CD4-positive, alpha-beta T cell treated with Interleukin-17A for 1 hour (primary cell): ENCODE data around the gene CAPN8.
A peak's percentile ranks its signal among the peaks of the same experiment; 100 is the strongest.

Experiments
- DNase-seq: peaks from one replicate; pipeline ENCODE4 v3.0.0-alpha.2; 2020

The CAPN8 gene

DNA sequence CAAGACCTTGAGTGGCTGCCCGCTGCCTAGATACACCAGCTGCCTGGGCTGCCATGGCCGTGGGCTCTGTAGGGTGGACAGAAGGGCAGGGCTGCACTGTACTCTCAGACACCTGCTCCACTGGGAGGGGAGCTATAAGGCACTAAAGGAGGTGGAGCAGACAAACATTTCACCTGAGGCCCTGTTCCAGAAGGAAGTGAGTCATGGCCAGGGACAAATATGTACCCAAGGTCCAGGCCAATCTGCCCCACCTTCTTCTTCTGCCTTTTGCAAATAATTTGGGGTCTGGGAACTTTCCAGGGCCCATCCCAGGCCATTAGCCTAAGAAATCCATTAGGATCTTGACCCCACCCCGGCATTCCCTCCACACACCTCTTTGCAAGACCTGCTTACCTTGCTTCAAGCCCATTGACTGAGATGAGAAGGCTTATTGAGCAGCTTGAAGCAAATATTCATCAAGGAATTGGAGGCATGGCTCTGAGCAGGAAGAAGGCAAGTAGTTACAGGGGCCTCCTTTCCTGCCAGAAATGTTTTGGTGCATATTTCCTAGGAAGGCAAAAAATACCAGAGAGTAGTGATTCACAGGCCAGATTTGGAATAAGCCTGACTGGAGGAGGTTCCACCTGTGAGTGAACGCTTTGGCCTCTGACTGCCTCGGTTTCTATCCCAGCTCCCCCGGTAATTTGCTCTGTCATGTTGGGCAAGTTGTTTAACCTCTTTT lies at the start of gene CAPN8:
Gene CAPN8, minus strand, starts transcription at position 110 of the 721 bp plus-strand sequence. Its CDS starts 55 bp downstream, at position 55.
- DNase-seq: no peak

DNA sequence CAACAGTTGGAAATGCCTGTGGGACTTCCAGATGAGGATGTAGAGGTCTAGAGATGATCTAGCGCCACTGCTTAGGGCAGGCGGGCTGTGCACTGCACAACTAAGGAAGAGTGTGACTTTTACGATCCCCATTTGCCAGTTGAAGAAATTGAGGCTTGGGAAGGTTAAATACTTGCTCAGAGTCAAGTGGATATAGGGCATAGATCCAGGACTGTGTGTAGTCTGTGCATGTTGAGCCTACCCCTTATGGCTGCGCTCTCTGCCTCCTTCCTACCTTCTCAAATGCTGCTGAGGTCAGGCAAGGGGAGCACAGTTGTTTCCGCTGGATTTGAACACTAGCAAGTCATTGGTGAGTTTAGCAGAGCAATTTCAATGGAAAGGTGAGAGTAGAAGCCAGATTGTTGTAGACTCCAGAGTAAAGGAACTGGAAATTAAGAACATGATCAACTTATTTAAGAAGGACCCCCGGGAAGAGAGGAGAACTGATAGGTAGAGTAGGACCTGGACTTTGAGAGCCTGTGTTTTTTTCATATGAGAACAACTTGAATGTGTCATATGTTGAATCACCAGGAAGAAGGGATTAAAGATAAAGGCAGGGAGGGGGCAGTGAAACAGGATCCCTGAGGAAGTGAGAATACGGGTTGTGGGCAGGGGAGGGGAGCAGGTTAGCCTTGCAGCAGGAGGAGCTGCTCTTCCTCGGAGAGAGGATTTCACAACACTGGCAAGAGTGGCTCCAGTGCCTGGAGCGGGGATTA lies 49.5 kb upstream of the CAPN8 start:
- DNase-seq: peak; percentile 14

DNA sequence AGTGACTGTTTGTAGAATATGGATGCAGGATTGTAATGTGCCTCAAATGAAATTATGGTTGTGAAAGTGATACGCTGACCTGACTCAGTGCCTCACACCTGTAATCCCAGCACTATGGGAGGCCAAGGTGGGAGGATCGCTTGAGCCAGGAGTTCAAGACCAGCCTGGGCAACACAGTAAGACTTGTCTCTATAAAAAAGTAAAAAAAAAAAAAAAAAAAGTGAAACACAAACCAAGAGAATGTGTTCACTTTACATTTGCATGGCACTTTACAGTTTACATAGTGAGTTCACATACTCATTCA lies 48.9 kb upstream of the CAPN8 start:
- DNase-seq: no peak

DNA sequence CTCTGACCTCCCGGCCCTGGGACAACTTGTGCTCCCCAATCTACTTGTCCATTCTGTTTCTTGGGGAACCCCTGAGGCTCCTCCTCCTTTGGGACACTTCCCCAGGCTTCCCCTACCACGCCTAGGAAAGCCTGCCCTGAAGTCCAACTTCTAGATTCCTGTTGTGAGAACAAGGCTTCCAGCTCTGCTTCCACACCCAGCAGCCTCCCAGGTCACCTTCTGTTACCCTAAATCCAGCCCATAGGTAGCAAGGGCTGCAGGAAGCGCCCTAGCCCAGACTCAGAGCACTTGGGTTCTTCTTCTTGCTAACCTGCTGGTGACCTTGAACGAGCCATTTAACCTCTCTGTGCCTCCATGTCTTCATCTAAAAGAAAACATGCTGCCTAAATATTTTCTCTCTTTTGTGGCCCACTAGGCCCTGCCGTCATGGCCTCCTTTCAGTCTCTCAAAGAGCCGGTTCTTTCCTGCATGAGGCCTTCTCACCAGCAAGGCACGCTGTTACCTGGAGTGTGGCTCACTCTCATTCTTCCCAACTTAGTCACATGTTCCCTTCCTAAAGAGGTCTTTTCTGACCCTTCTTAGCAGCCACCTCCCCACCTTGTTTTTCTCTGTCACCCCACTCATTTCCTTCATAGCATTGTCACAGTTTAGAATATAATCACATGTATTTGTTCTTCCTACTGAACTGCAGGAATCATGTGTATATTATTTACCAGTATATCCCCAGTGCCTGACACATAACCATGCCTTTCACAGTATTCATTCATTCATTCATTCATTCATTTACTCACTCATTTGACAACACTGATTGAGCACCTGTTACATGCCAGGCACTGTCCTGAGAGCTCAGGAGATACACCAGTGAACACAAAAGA lies 48.3 kb upstream of the CAPN8 start:
- peak; percentile 34 for DNase-seq

DNA sequence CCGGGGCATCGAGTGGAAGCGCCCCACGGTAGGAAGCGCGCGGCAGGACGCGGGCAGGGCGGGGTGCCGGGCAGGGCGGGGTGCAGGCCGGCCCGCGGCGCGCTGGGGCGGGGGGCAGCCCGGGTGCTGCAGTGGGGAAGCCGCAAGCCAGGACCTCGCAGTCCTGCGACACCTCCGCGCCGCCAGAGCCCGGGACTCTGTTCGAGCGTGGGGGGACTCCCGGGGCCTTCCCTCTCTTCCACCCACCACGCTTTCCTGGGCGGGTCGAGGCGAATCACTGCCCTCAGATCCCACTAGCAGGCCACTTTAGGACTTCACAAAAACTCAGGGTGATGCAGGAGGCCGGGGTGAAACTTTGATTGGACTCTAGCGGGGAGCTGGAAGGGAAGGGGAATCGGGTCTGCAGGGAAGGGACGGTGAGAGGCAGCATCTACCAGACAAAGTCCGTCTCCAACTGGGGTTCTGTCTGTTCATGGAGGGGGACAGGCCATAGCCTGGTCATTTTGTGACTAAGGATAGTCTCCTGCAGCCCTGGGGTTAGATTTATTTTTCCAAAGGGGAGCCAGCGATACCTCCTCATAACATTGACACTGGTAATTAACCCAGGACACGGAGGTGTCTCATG lies 47.5 kb upstream of the CAPN8 start:
- DNase-seq: peak; percentile 49

DNA sequence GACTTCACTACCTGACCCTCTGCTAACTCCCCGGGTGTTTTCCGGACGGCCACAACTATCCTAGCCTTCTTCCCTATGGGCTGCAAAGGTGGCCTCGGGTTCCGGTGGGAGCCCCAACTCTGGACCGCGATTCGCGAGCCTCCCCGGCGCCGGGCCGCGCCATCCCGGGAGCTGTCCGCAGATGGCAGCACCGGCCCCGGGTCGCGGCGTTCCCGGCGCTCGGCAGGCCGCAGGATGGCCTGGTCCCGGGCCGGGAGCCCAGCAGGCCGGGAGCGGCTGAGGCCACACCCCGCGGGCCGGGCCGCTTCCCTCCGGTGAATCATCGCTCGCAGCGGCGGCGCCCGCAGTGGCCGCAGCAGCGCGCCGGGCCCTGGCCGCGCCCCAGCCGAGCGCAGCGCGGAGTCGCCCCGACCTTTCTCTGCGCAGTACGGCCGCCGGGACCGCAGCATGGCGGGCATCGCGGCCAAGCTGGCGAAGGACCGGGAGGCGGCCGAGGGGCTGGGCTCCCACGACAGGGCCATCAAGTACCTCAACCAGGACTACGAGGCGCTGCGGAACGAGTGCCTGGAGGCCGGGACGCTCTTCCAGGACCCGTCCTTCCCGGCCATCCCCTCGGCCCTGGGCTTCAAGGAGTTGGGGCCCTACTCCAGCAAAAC lies 46.8 kb upstream of the CAPN8 start, which contains the start of gene CAPN2:
Gene CAPN2, plus strand, starts transcription at position 346 of the 656 bp plus-strand sequence. Its CDS starts 102 bp downstream, at position 448.
- DNase-seq: peak; percentile 65

DNA sequence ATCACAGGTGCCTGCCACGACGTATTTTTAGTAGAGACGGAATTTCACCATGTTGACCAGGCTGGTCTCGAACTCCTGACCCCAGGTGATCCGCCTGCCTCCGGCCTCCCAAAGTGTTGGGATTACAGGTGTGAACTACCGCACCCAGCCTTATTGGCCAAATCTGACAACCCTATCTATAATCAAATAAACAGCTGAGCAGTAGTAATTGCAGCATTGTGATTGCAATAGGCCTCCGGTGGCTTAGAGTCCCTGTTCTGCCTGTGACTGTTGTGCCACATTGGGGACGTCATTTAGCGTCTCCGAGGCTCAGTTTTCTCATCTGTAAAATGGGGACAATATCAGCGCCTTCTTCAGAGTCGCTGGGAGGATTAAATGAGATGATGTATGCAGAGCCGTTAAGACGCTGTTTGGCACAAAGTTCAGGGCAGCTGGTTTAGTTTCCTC lies 46.3 kb upstream of the CAPN8 start:
- peak; percentile 37 for DNase-seq

DNA sequence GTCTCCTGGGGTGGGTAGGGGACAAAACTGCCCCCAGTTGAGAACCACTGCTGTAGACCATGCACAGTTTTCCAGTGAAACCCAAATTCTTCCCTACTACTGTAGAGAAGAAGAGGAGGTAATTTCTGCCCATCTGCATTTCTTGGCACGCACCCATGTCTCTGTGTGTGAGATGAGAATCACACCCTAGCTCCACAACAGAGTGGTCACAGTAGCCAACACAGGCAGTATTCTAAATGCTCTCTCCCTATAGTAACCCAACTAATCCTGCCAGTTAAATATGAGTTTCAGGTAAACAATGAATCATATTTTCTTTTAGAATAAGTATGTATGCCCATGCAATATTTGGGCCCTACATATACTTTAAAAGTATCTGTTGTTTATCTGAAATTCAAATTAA lies 45.7 kb upstream of the CAPN8 start:
- no peak for DNase-seq

DNA sequence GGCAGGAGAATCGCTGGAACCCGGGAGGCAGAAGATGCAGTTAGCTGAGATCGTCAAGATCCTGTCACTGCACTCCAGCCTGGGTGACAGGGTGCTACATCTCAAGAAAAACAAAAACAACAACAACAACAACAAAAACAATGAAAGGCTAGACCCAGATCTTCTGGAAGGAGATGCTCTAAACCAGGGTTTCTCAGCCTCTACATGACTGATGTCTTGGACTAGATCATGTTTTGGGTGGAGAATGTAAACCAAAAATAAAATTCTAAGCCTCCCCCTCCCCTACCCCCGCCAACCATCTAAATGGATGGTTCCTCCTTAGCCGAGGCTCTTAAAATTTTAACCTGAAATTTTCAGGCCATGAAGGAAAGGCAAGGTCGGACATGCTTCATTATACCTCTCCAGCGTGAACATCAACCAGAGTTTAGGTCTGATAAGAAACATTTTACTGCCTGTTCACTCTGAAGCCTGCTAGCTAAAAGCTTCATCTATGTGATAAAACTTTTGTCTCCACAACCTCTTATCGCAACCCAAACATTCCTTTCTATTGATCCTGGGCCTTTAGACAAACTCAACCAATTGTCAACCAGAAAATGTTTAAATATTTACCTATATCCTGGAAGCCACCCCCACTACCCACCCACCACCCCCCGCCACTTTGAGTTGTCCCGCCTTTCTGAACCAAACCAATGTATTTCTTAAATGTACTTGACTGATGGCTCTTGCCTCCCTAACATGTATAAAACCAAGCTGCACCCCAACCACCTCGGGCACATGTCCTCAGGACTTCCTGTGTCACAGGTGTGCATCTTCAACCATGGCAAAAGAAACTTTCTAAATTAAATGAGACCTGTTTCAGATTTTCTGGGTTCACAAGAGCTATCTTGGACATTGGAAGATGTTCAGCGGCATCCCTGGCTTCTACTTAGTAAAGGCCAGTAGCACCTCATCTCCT lies 45.0 kb upstream of the CAPN8 start:
- no peak for DNase-seq

DNA sequence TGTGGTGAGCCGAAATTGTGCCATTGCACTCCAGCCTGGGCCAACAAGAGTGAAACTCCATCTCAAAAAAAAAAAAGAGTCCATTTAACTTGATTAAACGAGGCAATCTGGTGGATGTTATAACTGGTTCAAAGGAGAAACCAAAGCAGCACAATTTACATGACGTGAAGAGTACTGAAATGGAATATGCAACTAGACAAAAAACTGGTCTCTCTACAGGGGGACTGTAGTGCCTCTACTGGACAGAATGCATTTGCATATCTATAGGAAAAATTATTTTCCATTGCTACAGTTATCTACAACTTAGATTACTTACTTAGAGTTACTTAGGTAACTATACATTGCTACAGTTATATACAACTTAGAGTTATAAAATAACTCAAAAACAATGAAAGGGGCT lies 44.1 kb upstream of the CAPN8 start:
- DNase-seq: no peak

DNA sequence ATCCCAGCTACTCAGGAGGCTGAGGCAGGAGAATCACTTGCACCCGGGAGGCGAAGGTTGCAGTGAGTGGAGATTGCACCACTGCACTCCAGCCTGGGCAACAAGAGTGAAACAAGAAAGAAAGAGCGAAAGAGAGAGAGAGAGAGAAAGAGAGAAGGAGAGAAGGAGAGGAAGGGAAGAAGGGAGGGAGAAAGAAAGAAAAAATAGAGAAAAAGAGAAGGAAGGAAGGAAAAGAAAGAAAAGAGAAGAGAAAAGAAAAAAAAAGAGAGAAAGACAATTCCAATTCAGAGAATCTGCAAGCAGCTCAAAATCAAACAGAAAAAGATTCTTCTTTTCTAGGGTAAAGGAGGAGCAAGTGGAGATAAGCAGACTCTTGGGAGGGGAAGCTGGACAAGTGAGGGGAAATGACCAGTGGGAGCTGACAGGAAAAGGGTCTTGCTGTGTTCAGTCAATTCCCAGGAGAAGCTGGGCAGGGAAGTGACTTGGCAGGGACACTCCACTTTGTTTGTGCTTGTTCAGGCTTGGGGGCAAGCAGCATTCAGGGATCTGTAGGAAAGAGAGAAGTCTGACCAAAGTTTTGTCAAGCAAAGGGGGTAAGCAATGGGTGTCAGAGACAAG lies 43.3 kb upstream of the CAPN8 start:
- no peak for DNase-seq

DNA sequence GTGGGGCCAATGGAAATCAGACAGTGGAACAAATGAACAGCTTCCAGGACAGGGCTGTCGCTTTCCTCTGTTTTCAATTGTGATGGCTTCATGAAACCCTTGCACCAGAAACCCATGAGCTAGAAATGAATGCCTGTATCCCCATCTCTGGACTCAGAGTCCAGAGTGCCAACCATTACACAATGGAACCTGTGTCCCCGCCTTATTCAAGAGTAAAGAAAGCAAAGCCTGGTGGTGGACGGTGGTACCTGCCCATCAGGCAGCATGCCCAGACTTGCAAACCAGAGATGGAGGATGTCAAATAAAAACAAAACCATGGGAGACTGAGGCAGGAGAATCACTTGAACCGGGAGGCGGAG lies 42.5 kb upstream of the CAPN8 start:
- DNase-seq: no peak

DNA sequence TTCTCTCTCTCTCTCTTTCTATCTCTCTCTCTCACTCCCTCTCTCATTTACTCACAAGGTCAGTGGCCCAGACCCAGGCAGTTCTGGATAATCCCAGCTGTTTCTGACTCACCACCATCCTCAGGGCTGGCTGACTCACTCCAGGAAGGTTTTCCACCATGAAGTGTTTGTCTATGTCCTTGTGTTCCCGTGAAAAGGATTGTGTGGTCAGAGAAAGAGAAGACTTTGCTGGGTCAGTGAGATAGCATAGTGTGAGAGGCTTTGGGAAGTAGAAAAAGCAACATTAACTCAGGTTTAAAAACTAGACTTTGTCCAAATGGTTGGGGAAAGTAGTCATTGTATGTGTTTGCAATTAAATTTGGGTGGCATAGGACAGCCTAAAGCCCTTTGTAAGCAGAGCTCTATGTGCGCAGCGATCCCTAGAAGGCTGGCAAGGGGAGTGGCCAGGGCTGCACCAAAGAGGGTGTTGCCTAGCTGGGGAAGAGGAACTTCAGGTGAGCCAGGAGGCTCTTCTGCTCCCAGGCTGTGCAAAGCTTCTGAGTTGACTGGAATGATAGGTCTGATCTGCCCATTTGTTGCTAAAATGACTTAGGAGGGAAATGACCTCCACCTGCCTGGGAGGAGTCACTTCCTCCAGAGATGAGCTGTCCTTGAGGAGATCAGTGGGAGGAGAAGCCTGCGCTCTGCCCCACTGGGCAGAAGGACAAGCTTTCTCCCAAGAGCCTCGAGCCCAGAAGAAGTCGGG lies 41.9 kb upstream of the CAPN8 start:
- no peak for DNase-seq

DNA sequence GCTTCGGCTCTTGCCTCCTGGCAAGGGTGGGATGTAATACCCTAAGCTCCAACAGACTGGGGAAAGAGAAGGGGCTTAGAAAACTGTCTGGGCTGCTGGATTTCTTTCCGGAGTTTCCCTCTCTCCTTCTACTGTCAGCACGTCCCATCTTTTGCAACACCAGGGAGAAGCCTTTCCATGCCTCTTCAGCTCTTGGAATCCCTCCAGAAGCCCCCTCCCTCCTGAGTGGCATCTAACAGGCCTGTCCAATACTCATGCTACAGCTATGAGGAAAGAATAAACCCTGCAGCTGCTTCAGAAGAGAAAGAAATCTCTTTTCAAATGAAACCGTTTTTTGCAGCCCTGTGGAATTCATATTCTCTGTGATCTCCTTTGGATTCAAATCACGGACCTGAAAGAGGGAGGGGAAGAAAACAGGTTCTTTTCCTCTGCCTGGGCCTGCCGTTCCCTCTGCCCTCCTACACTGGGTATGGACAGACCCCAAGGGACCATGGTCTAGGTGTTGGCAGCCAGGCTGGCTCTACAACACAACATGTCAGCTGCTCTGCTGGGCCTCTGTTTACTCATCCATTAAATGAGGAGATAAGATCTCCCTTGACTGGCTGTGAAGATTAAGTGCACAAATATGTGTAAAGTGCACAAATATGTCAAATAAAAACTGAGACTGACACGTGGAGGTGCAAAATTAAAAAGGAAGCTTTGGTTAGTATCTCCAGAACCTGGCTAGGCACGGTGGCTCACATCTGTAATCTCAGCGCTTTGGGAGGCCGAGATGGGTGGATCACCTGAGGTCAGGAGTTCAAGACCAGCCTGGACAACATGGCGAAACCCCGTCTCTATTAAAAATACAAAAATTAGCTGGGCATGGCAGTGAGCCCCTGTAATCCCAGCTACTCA lies 40.8 kb upstream of the CAPN8 start:
- DNase-seq: no peak

DNA sequence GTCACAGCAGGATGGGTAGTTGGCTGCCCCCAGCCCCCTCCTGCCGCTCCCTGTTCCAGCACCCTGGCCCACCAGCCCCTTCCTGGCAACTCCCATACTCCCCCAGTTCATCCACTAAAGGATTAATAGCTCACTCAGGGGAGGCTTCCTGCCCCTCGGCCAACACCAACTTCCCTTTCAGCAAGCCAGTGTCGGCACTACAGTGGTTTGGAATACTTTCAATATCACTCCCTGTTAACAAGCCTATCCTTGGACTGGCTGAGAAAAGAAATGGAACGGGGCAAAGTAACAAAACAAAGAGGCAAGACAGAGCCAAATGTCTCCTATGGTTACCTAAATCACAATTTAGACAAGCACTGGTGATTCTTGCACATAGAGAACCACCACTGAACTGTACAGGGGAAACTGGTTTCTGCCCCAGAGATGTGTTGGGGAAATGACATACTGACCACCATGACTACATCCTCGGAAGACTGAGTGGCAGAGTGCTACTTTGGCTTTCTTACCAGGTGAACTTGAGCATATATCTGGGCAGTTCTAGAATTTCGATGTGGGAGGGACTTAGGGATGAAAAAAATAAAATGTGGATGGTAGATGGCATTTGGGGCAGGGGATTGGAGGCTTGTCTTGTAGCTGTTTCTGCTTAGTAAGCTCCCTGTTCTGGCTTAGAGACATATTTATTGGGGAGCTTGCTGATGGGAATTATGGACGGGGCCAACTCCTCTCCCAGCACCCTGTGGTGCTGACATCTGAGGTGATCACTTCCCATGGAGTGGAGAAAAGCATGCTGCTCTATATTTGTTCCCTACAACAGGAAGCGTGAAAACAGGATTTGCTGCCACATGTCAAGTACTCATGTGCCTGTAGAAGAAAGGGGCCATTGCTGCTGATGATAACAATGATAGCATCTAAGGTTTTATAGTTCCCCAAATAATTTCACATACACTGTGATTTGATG lies 39.7 kb upstream of the CAPN8 start:
- no peak for DNase-seq

DNA sequence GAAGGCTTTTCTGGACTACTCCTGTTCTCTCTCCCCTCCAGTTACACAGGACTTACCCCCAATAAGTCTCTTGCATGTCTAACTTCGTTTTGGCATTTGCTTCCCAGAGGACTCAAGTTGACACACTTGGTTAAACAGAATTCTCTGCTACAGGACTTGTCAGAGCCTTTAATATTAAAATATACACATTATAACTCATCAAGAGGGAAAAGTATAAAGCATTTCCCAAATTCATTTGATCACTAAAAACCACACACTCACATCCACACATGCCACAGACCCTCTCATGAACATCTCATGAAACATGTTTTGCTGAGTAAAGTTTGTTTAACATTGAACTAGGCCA lies 38.1 kb upstream of the CAPN8 start:
- no peak for DNase-seq

DNA sequence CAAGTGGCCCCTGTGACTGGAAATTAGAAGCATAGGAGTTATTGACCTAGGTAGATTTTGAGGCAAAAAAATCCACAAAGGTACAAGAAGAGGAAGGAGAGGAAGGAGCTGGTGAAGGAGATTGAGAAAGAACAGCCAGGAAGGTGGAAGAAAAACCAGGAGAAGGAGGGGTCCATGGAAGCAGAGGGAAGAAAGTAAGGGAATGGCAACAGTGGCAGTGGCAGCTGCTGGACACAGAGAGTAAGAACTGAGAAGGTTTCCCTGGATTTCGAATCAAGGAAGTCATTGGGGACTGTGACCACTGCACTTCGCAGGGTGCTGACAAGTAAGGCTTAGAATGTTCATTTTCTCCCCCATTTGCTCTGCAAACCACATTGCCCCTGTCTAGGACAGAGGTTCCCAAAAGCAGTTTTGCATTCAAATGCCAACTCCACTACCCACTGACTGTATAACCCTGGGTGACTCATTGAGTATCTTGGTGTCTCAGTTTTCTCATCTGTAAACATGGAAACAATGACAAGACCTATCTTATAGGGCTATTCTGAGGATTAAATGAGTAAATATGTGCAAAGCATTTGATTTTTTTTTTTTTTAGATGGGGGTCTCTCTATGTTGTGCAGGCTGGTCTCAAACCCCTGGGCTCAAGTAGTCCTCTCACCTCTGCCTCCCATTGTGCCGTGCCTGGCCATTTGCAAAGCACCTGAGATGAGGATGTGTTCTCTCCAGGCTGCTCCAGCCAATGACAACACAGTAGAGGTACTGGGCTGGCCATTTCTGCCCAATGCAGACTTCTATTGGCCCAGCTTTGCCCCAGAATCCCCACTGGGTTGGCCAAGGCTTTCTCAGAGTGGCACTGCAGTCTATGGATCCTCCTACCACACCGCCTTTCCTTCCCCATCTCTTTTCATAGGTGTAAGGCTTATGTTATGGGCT lies 37.5 kb upstream of the CAPN8 start:
- DNase-seq: no peak
